Fibroblast of villous mesenchyme (primary cell): ENCODE data around the gene ATP2A3. TPM values are rescaled to one million over a fixed set of nuclear protein-coding genes. Genes with fewer than 3 reads are reported as not detected.

ENCODE experiments used
- DNase-seq: peaks from one replicate; pipeline ENCODE4 v3.0.0-alpha.2; 2010; ENCODE audit warnings: low read depth
- H3K4me3 ChIP-seq: 2 replicates; pipeline ENCODE4 v1.5.1; 2011; ENCODE audit warnings: low read depth, mild to moderate bottlenecking, low read length
- total RNA-seq: library from RNA; depleted of rRNA; stranded (reverse); fragments of >200 nt; gene quantifications from 2 replicates; pipeline ENCODE4 v1.2.3, GENCODE V29; 2012
- TF ChIP-seq, protein P1 (sequence below): IDR thresholded peaks from 2 replicates; pipeline ENCODE4 v1.5.1; 2012; ENCODE audit warnings: low read depth, mild to moderate bottlenecking, low read length; ENCODE audit not compliant: insufficient read depth

ATP2A3 gene
- total RNA-seq, 1 donor: 0.43 TPM

DNA sequence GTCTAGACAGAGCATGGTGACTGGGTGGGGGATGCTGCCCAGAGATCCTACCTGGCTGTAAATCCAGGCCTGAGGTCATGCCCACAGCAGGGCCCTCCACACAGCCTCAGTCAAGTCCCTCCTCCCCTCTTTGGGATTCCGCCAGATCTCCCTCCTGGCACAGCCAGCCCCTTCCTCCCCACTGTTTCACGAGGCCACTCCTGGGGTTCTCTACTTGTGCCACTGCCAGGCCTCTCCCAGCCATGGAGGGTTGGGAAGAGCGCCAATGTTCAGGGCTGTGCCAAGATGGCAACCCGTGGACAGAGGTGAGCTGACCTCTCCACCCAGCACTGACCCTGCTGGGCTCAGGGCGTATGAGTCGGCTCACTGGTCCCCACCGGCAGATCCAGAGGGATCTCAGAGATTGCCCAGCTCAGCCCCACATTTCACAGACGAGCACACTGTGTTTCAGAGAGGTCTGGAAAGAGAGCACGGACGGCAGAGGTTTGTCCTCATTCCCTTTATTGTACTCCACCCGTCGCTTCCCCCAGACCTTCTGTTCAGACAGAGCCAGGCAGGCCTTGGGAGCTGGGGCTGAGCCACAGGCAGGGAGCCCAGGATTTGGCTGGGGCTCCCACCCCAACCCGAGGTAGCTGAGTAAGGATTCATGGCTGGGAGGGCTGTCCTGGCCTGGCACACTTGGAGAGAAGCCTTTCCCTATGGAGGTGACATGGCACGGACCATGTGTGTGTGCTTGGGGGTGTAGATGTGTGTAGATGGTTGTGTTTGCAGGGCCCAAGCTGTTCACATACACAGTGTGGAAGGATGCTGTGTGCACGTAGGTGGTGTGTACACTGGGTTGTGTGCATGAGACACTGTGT is 67.9 kb downstream of the ATP2A3 start:
- no peak overlapping the region for H3K4me3 ChIP-seq
- DNase-seq: no peak
- TF ChIP-seq, protein P1, sequence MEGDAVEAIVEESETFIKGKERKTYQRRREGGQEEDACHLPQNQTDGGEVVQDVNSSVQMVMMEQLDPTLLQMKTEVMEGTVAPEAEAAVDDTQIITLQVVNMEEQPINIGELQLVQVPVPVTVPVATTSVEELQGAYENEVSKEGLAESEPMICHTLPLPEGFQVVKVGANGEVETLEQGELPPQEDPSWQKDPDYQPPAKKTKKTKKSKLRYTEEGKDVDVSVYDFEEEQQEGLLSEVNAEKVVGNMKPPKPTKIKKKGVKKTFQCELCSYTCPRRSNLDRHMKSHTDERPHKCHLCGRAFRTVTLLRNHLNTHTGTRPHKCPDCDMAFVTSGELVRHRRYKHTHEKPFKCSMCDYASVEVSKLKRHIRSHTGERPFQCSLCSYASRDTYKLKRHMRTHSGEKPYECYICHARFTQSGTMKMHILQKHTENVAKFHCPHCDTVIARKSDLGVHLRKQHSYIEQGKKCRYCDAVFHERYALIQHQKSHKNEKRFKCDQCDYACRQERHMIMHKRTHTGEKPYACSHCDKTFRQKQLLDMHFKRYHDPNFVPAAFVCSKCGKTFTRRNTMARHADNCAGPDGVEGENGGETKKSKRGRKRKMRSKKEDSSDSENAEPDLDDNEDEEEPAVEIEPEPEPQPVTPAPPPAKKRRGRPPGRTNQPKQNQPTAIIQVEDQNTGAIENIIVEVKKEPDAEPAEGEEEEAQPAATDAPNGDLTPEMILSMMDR: no peak

DNA sequence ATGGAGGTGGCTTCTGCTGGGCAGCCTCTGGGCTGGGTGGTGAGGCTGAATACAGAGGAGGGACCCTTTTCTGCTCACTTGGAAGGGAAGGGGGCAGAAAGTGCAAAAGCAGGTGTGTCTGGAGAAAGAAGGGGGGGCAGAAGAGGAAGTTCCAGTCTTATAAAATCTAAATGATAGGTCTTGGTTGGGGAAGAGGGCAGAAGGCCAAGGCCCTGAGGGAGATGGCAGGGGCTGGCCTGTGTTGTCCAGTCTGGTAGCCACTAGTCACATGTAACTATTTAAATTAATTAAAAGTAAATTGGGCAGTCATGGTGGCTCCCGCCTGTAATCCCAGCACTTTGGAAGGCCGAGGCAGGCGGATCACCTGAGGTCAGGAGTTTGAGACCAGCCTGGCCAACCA is 68.9 kb downstream of the ATP2A3 start:
- no peak for DNase-seq
- no peak overlapping the region for H3K4me3 ChIP-seq
- TF ChIP-seq, protein P1: no peak

DNA sequence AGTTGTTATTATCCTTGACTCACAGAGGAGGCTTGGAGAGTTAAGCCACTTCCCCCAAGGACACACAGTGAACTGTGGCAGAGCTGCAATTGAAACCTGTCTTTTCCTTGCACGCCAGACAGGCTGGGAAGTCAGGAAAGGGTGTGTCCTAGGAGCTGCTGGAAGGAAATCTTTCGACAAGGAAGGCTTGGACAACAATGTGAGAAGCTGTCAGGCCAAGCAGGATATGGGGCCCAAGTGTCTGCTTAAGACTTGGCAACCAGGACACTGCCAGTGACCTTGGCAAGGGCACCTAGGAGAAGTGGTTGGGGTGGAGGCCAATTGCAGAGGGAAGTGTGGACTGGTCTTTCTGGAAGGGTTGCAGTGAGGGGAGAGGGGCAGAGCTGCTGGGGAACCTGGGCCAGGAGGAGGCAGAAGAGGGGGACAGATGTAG is 69.3 kb downstream of the ATP2A3 start:
- DNase-seq: no peak
- TF ChIP-seq, protein P1: no peak
- H3K4me3 ChIP-seq: no peak overlapping the region

DNA sequence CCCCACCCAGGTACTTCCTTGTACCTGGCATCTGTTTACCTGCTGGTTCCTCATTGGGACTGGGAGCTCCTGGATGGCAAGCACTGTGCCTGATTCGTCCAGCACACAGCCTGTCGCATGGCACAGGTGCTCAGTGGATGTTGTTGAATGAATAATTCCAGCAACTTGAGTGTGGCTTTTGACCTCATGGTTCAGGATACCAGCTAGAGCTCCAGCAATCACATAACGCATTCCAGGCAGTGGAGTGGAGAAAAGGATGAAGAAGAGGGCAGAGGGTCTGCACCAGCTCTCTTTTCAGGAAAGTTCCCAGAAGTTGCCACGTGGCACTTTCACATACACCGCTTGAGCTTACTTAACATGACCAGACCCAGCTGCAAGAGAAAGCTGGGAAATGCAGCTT is 70.0 kb downstream of the ATP2A3 start:
- TF ChIP-seq, protein P1: no peak
- no peak for DNase-seq
- H3K4me3 ChIP-seq: no peak overlapping the region

DNA sequence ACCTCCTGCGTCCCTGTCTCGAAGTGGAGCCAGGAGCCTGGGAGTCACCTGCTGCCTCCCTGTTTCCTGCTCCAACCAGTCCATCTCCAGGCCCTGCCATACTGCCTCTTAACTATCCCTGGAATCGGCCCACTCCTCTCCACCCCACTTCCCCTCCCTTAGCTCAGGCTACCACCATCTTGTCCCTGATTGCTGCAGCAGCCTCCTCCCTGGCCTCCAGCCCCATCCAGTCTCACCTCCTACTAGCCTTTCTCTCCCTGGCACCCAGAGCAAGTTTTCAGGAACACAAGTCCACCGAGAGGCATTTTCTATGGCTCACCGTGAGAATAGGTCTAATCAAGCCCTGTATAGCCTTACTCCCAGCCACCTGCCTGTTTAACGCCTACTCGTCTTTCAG is 70.5 kb downstream of the ATP2A3 start:
- DNase-seq: no peak
- TF ChIP-seq, protein P1: no peak
- no peak overlapping the region for H3K4me3 ChIP-seq

DNA sequence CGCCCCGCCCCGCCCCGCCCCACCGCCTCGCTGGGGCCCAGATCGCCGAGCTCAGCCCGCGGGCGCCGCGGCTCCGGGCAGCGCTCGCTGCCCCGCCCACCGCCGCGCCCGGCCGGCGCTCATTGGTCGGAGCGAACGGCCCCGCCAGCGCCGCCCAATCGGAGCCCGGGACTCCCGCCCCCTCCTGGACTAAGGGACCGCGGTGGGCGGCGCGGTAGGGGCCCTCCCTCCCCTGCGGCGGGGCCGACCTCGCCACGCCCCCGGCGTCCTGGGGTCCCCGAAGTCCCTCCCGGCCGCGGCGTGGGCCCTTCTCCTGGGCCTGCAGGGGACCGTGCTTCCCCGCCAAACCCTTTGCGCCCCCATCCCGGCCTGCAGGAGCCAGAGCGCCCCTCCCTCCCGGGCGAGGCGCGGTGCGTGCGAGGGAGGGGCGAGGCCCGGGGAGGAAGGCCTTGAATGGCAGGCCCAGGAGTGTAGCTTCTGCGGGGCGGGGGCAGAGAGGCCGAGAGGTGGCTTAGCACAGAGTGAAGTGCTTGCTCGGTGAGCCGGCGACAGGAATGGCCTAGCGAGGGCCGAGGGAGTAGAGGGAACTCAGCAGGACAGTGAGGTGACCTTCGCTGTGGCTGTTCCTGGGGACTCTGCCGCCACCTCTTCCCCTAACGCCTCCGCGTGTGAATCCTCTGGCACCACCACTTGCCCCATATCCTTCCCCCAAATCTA is 71.1 kb downstream of the ATP2A3 start, which contains the start of gene CAMKK1:
TSS of gene CAMKK1 (minus strand) at position 51 of the 717 bp plus-strand sequence. CDS start 7,366 bp downstream, outside the sequence.
- TF ChIP-seq, protein P1: no peak
- peak; percentile 74 for DNase-seq
- peak within 1 kb of the TSS; percentile 66 for H3K4me3 ChIP-seq
